NCI-H146 treated with DMSO at 0.1 percent for 48 hours (cell line): Measurements from ENCODE around the gene SEC61G.

Source experiments
- DNase-seq: peaks from one replicate; lab custom pipeline; 2025; ENCODE audit not compliant: unreplicated experiment; lab: John Stamatoyannopoulos, UW

The SEC61G gene

GRCh38 chr7:54758702-54759592, at the start of gene SEC61G:
Gene SEC61G, minus strand, starts transcription at chr7:54759211. Its CDS starts 1,623 bp downstream, at chr7:54757588.
- peak; percentile 82 for DNase-seq

DNA sequence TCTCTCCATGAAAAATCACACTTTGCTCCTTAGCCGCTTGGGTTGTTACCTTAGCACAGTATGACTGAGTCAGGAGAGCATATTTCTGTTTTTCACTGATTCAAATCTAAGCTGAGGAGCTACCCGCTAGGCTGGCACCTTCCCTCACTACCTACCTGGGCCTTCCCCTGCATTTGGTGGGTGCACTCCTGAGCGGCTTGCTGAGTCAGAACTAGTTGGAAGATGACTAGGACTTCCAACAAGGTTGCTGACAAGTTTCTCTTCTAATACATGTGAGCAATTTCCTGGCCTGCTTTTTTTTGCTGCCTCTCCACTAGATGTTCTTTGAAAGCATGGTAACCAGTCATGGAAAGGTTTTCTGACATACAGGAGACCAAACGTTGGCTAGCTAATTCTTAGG, 43.8 kb upstream of the SEC61G start:
- DNase-seq, result no peak

- DNase-seq, result no peak
These were observed 43.1 kb upstream of the SEC61G start for GRCh38 chr7:54802114-54802513.

DNA sequence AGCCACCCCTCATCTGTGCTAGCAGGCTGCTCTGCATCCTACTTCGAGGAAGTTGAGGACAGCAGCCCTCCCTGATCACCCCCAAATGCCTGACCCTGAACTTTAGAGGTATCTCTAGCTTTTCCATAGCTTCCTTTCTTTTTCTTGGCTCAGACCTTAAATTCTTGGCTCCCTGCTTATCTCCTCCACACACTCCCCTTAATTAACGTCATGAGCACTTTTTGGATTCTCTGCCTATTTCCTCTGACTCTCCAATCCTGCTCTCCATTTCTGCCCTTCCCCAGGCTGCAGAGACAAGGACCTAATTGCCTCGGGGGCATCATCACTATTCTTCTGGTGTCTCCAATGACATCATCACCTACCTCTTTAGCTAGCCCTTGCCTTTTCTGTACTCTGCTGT, 40.8 kb upstream of the SEC61G start:
- DNase-seq, result no peak

DNA sequence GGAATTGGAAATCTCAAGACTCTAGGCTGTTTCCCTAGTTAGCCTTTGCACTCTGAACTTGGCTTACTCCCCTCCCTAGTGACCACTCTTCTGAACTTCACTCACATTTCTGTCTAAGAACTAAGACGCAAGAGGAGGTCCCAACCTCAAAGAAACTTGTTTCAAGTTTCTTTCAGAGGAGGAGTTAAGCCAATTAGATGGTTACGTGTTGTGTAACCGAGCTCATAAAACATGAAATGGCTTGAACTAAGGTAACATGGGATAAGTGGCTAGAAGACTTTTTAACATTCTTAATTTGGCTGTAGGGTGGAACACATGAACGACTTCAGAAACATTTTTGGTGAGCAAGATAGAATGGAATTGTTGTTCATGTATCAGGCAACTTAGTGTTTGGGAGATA, 39.5 kb upstream of the SEC61G start:
- DNase-seq, result no peak

- no peak for DNase-seq
These were observed 37.8 kb upstream of the SEC61G start for GRCh38 chr7:54796853-54797252.

DNA sequence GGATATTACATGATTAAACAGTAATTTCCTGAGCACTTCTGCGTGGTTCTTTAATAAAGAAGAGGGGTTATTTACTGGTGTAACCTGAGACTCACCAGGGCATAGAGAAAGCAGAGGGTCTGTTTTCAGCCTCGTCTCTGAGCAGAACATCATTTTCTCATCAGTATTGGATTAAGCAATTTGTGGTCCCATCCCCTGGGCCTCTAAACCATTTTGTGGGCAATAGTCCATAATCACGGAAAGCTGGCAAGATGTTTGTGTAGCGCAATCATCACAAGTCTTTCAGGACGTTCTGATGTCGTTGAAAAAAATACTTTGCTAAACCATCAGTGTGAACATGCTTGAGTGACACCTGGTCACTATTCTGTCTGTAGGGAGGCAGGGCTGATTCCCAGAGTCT, 37.1 kb upstream of the SEC61G start:
- DNase-seq, result no peak

GRCh38 chr7:54792383-54792782, 33.4 kb upstream of the SEC61G start:
- no peak for DNase-seq

DNA sequence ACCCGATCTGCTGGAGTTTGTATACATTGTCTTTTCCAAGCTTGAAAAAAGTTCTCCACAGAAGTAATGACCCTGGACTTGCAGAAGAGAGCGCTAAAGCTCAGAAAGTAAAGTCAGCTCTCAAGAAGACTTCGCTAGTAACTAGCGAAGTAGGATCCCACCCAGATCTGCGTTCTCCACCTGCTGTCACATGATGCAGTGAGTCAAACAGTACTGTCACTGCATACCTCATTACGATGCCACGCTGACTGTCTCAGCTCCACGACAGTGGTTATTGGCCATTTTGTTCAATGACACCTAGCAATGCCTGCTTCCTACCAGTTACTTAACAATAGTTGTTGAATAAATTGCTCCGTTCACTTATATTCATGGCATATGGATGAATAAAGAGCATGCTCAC, 29.7 kb upstream of the SEC61G start:
- no peak for DNase-seq

- DNase-seq, result no peak
These were observed 26.2 kb upstream of the SEC61G start for GRCh38 chr7:54785261-54785660.

GRCh38 chr7:54783952-54784351, 24.9 kb upstream of the SEC61G start:
- DNase-seq, result no peak

- no peak for DNase-seq
These were observed 23.8 kb upstream of the SEC61G start for GRCh38 chr7:54782829-54783228.

DNA sequence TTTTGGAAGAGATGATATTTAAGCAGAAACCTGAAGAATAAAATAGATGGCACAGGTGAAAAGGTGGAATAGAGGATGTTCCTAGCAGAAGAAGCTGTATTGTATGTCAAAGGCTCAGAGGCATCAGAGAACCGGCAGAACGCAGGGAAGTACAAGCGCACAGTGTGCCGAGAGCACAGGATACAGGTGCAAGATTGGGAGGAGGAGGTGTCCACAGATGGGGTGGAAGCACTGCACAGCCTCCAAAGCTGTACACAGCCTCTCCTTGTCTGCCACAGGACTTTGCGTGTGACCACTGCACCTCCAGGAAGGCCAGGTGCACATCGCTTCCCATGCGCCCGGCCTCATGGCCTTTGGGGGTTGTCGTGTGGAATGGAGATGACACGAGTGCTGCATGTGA, 23.3 kb upstream of the SEC61G start:
- DNase-seq, result no peak

DNA sequence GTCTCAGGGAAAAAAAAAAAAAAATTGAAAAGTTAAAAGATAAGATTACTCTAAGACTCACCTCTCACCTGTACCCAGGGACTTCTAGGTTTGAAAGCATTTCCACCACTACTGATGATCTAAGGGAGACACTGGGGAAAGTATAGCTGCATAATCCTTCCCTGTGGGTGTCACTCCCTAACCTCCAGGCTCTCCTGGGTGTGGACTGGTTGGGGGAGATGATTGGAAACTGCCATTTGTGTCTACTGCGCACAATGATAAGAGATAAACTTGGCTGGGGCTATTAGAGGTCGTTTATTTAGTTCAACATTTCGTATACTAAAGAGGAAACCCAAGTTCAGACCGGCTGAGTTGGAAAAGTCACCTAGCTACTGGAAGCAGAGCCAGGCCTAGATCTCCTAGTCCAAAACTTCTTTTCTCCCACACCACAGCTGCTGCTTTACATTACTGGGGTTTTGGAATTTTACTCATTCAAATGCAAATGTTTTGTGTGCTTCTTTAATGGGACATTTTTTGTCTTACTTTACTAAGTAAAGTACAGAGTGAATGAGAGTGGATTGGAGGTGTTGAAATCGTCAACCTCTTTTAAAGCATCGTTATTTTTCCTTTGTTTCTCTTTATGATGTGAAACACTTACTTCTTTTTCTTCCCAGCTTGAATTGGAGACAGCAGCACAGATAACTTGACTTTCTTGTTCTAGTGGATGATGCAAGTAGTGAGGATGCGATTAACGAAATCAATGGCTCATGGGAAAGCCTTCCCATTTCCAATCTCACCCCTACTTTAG, 22.3 kb upstream of the SEC61G start:
- DNase-seq, result no peak

DNA sequence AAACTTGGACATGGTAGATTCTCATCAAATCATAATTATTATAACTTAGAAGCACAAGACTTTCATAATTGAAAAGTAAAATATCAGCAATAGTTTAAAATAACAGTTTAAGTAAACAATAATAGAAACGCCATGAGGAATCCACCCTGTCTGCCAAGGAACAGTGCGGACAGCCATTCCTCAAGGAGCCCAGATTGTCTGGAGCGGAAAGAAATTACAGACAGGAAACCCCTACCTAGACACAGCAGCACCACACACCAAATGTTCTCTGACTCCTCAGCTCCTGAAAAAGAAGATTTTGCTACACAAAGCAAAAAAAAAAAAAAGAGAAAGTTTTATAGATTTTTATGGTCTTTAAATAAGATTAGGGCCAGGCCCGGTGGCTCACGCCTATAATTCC, 21.5 kb upstream of the SEC61G start:
- DNase-seq, result no peak

- no peak for DNase-seq
These were observed 19.9 kb upstream of the SEC61G start for GRCh38 chr7:54778696-54779540.

DNA sequence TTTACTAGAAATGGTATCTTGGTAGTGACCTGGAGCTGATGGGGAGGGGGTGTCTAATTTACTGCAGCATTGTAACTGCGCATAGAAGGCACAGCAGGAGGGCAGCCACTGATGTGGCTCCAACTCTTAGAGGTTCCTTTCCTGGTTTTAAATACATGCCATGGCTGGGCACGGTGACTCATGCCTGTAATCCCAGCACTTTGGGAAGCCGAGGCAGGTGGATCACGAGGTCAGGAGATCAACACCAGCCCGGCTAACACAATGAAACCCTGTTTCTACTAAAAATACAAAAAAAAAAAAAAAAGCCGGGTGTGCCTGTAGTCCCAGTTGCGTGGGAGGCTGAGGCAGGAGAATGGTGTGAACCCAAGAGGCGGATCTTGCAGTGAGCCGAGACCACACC, 19.2 kb upstream of the SEC61G start:
- DNase-seq, result no peak

DNA sequence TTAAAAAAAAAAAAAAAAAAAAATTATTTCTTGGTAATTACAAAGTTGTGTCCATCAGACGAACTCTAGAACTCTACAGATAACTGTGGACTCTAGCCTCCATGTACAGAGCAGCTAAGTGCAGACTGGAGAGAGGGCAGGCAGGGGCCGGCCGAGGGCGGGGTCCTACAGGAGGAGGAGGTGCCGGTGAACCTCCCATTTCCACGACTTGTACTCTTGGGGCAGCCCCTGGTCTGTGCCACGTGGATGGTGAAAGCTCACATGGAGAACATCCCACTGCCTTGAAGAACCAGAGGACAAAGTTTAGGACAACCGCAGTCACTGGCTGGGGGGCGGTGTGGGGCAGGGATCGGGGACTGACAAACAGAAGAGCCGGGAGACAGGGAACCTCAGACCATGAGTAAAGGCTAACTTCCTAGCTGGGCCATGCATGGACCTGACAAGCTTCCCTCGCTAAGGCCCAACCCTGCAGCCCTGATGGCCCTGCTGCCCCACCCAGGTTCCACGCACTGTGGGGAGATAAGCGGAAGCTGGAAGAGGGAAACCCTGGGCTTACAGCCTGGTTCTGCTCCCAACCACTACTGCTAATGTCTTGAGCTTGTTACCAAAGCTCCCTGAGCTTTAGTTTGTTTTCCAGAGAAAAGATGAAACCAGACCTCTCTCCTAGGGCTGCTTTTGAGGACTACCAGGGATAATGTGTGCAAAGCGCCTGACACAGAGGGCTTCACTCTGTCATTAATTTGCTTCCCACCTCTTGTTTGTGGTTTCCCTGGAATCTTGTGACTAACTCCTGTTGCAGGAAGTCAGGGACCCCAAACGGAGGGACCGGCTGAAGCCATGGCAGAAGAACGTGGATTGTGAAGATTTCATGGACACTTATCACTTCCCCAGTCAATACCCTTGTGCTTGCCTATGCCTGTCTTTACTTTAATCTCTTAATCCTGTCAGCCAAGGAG, 16.1 kb upstream of the SEC61G start:
- DNase-seq, result no peak

DNA sequence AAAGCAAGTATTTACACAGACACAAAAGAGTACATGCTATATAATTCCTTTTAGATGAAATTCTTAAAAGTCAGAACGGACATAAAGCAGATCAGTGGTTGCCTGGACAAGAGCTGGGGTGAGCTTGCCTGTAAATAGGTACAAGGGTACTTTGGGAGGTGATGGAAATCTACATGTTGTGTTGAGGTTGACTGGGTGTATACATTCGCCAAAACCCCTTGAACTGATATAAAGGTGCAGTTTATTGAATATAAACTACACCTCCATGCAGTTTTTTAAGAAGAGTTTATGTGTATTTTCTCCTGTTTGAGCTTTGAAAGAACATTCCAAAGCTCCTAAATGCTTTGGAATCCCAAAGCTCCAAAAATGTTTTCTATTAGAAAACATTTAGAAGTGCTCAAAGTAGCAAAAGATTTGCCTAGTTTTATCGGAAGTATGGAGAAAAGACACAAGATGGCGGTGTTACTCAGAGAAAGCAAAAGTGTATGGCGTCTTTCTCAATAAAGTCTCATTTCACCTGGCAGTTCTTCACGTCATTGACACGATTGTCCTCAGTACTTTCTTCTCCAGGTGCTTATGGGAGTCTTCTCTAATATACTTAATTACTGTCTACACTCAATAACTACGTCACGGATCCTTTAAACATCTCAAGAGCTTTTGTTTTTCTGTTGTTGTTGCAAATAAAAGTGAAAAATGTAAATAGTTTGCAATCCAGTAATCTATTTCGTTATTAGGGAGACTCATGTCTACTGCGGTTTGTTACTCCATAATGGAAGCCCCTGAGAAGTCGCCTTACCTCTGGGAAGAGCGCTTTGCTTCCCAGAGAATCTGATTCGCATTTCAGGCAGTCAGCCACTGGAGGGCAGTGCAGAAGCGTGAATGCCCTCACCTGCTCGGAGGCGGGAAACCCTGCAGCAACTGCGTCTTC, 14.7 kb upstream of the SEC61G start:
- DNase-seq, result peak; percentile 26
